Peyer's patch (tissue), 4 donors: ENCODE results near the gene CDS2. TPM values are rescaled to one million over a fixed set of nuclear protein-coding genes. Genes with fewer than 3 reads are reported as not detected.

ENCODE experiments used
- DNase-seq, 3 donors: peaks; one replicate each; pipeline ENCODE4 v3.0.0-alpha.2; 2017 to 2019
- H3K27ac ChIP-seq, 4 donors: fragments of 200-600 bp; sonication (generic); one replicate each; pipeline ENCODE4 v1.5.1; 2016 to 2019
- H3K27me3 ChIP-seq, 2 donors: fragments of 200-600 bp; sonication (generic); one replicate each; pipeline ENCODE4 v1.5.1; 2019
- H3K36me3 ChIP-seq, 3 donors: fragments of 200-600 bp; sonication (generic); one replicate each; pipeline ENCODE4 v1.5.1; 2016 to 2019
- H3K4me1 ChIP-seq, 4 donors: fragments of 200-600 bp; sonication (generic); one replicate each; pipeline ENCODE4 v1.5.1; 2016 to 2019
- H3K4me3 ChIP-seq, 4 donors: fragments of 200-600 bp; sonication (generic); 1 replicate in 3 of 4; 2 replicates in 1 of 4; pipeline ENCODE4 v1.5.1; 2016 to 2019; ENCODE audit warnings: mild to moderate bottlenecking in 1 of 4
- H3K9me3 ChIP-seq, 4 donors: fragments of 200-600 bp; sonication (generic); one replicate each; pipeline ENCODE4 v1.5.1; 2016 to 2019; ENCODE audit warnings: mild to moderate bottlenecking in 1 of 4
- POLR2A ChIP-seq, 2 donors: fragments of 450-650 bp; IDR thresholded peaks; one replicate each; pipeline ENCODE4 v1.5.1; 2017; ENCODE audit warnings: antibody characterized with exemption in 2 of 2, mild to moderate bottlenecking in 2 of 2, moderate library complexity in 2 of 2
- total RNA-seq, 4 donors: library from RNA; depleted of rRNA; stranded (reverse); fragments of >200 nt; gene quantifications; one replicate each; pipeline ENCODE4 v1.1.0, GENCODE V29; 2016
- TF ChIP-seq, protein P1 (sequence below), 6 experiments: fragments of 450-650 bp in 4 of 6; fragments of 200-600 bp in 2 of 6; sonication (generic) in 1 of 6; IDR thresholded peaks; one replicate each; pipeline ENCODE4 v1.5.1; 2017 to 2019; ENCODE audit warnings: antibody characterized with exemption in 6 of 6, mild to moderate bottlenecking in 3 of 6, moderate library complexity in 1 of 6

The CDS2 gene
- total RNA-seq, 4 donors from 2014 or later, result 18.2 to 24.6 (median 22.2) TPM

DNA sequence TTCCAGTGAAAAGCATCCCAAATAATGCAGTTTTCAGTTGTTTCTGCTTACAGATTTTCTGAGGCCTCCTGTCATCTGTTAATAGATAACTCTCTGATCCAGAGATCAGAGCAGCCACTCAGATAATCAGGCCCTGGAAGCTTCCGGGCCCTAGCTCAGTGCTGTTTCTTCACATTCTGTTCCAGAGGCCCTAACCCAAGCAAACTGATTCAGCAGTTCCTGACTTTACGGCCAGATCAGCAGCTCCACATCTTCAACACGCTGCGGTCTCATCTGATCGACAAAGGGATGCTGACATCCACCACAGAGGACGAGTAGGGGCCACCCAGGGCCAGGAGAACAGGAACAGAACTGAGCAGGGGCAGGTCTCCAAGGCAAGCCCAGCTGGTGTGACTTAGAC, 63.1 kb downstream of the CDS2 start:
- Histone ChIP-seq H3K27me3 (no peaks in the 10 kb centered on the region), H3K9me3 (no peaks in the 10 kb centered on the region), H3K4me1 (peaks cover 0 to 6% (median 0%) of the 10 kb centered on the region in 4 donors), H3K4me3 (no peak overlapping the region), H3K27ac (no peak overlapping the region), H3K36me3 (peaks cover 0 to 57% (median 0%) of the 10 kb centered on the region in 3 donors)
- TF ChIP-seq, protein P1, sequence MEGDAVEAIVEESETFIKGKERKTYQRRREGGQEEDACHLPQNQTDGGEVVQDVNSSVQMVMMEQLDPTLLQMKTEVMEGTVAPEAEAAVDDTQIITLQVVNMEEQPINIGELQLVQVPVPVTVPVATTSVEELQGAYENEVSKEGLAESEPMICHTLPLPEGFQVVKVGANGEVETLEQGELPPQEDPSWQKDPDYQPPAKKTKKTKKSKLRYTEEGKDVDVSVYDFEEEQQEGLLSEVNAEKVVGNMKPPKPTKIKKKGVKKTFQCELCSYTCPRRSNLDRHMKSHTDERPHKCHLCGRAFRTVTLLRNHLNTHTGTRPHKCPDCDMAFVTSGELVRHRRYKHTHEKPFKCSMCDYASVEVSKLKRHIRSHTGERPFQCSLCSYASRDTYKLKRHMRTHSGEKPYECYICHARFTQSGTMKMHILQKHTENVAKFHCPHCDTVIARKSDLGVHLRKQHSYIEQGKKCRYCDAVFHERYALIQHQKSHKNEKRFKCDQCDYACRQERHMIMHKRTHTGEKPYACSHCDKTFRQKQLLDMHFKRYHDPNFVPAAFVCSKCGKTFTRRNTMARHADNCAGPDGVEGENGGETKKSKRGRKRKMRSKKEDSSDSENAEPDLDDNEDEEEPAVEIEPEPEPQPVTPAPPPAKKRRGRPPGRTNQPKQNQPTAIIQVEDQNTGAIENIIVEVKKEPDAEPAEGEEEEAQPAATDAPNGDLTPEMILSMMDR (IDR thresholded peaks at IDR 0.05), result no peak
- no peak for TF ChIP-seq POLR2A (IDR thresholded peaks at IDR 0.05)
- DNase-seq, result no peak

DNA sequence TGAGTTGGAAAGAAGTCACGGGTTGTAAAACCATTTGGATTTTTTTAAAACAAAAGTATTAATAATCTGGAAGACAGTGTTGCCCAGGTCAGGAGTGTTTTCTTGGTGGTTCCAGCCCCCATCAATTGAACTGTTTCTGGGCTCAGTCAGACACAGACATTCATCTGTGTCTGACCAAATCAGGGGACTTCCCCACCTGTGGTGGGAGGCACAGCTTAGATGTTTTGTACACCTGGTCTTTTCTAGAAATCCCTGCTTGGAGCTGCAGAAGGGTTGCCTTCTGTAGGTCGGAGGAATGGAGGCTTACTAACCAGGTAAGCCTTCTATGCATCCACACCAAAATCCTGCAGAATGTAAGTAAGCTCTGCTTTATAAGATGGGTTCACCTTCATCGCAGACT, 63.6 kb downstream of the CDS2 start:
- no peak overlapping the region for H3K4me3 ChIP-seq
- no peaks in the 10 kb centered on the region for H3K27me3 ChIP-seq
- H3K27ac ChIP-seq, result no peak overlapping the region
- no peak for DNase-seq
- peaks cover 0 to 6% (median 0%) of the 10 kb centered on the region in 4 donors for H3K4me1 ChIP-seq
- H3K9me3 ChIP-seq, result no peaks in the 10 kb centered on the region
- peaks cover 0 to 57% (median 0%) of the 10 kb centered on the region in 3 donors for H3K36me3 ChIP-seq
- no peak for TF ChIP-seq POLR2A (IDR thresholded peaks at IDR 0.05)
- TF ChIP-seq, protein P1 (IDR thresholded peaks at IDR 0.05), result no peak

DNA sequence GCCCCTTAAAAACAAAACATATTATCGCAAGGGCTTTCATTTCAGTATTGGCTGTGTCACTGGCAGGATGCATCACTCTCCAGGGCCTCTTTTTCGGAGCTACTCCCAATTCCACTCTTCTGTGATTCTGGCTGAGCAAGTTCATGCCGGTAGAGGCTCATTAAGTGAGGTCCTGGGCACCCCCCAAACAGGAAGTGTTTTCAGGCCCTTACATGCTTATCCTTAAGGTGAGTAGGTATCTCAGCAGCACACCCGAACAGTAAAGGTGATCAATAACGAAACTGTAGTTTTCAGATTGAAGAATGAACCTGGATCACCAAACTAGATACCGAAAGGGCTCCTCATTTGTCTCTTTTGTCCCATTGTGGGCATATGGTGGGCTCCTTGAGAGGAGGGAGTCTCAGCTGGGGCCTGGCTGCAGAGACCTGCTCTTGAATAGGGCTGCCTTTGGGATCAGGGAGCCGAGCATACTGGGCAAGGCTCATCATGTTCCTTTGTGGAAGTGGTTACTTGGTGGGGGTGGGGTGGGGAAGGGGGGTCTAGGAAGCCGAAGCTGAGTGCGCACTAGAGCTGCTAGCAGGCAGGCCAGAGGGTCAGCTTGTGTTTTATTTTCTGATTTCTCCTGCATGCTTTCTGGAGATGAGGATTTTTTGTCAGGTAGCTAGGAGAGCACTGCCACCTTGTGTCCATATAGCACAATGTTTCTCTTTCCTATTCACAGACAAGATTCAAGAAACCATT, 65.2 kb downstream of the CDS2 start:
- no peak for TF ChIP-seq POLR2A (IDR thresholded peaks at IDR 0.05)
- TF ChIP-seq, protein P1 (IDR thresholded peaks at IDR 0.05), result peak; percentile 37 to 92 (median 84)
- Histone ChIP-seq H3K27ac (peak overlapping the region in 3 of 4 donors; percentile 36 to 59 (median 46)), H3K27me3 (no peaks in the 10 kb centered on the region), H3K4me3 (no peak overlapping the region), H3K4me1 (peaks cover 0 to 6% (median 0%) of the 10 kb centered on the region in 4 donors), H3K9me3 (no peaks in the 10 kb centered on the region), H3K36me3 (peaks cover 0 to 42% (median 0%) of the 10 kb centered on the region in 3 donors)
- peak in 1 of 3 donors; percentile 64 for DNase-seq

DNA sequence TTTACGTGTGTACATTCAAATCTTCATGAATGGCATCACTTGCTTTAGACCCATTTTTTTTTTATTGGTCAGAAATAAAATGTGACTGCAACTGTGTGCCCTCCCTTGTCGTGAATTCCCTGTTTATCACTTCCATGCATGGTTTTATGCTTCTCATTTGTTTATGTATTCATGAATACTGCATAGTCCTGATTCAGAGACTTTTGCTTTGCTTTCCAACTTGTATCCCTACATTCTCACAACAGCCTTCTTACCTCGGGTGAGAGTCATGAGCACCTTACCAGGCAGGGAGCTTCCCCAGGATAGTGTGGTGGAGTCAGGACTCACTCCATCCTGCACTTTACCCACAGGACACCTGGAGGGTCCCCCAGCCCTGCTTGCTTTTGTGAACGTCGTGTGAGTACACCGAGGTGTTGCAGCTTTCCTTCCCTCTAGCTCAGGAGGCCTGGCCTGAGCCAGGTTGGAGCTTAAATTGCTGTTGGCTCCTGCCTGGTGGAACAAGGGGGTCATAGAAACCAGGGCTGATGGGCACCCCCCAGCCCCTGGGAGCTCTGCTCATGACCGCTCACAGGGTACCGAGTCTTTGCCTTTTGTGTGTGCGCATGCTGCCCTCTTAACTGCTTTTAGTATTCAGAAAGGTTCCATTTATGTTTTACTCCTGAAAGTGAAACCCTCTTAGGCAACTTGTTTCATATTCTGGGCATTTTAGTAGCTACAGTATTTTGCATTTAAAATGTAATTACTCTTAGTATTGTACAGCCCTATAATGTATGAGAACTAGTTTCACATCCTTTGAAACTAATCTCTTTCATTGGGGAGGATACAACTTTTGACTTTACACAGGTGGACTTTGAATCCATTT, 66.0 kb downstream of the CDS2 start:
- Histone ChIP-seq H3K4me3 (no peak overlapping the region), H3K36me3 (peaks cover 0 to 39% (median 0%) of the 10 kb centered on the region in 3 donors), H3K9me3 (no peaks in the 10 kb centered on the region), H3K27me3 (no peaks in the 10 kb centered on the region), H3K27ac (no peak overlapping the region), H3K4me1 (peaks cover 0 to 6% (median 0%) of the 10 kb centered on the region in 4 donors)
- TF ChIP-seq, protein P1 (IDR thresholded peaks at IDR 0.05), result no peak
- TF ChIP-seq POLR2A (IDR thresholded peaks at IDR 0.05), result no peak
- DNase-seq, result no peak

DNA sequence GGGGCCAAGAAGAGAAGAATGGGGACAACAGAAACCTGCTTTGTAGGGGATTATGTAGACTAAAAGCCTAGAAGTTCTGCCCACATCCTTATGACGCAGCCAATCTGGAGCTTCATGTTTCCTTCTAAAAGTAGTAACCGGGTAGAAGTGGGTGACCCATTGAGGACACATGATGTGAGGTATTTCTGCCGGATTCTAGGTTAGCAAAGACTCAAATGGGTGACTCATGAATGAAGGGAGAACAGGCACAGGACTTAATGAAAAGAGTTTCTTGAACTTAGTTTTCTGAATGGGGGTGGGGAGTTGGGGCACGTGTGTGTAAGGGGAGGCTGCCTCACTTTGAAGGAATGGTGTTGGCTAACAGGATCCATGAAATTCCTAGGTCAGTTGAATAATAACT, 68.8 kb downstream of the CDS2 start:
- Histone ChIP-seq H3K27me3 (no peaks in the 10 kb centered on the region), H3K27ac (no peak overlapping the region), H3K36me3 (peaks cover 0 to 27% (median 0%) of the 10 kb centered on the region in 3 donors), H3K4me3 (no peak overlapping the region), H3K4me1 (peaks cover 0 to 6% (median 0%) of the 10 kb centered on the region in 4 donors), H3K9me3 (no peaks in the 10 kb centered on the region)
- no peak for TF ChIP-seq POLR2A (IDR thresholded peaks at IDR 0.05)
- TF ChIP-seq, protein P1 (IDR thresholded peaks at IDR 0.05), result no peak
- no peak for DNase-seq
